Measurements from ENCODE around the gene KLK6.

Gene KLK6

DNA sequence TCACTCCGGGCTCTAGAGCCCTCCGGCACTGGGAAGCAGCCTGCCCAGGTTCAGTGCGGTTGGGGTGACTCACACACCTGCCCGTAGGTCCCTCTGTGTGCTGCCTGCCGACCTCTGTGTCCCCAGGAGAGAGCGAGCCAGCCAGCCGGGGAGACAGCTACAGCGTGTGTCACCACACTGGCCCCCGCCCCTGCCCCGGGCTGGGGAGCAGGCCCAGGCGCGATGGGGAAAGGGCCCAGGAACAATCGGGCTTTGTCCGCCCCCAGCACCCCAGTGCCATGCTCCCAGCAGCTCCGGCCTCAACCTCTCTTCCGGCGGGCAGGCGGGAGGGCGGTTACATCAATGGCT, at the start of gene KLK6:
TSS of gene KLK6 (minus strand) at position 179 of the 348 bp plus-strand sequence. CDS start 1,487 bp downstream, outside the sequence.
- POLR2A ChIA-PET (ENCODE audit: low non-redundant PET), result no interaction called here
- DNase-seq (ENCODE audit: low spot score), result peak; percentile 59
- TF ChIP-seq, protein P1, sequence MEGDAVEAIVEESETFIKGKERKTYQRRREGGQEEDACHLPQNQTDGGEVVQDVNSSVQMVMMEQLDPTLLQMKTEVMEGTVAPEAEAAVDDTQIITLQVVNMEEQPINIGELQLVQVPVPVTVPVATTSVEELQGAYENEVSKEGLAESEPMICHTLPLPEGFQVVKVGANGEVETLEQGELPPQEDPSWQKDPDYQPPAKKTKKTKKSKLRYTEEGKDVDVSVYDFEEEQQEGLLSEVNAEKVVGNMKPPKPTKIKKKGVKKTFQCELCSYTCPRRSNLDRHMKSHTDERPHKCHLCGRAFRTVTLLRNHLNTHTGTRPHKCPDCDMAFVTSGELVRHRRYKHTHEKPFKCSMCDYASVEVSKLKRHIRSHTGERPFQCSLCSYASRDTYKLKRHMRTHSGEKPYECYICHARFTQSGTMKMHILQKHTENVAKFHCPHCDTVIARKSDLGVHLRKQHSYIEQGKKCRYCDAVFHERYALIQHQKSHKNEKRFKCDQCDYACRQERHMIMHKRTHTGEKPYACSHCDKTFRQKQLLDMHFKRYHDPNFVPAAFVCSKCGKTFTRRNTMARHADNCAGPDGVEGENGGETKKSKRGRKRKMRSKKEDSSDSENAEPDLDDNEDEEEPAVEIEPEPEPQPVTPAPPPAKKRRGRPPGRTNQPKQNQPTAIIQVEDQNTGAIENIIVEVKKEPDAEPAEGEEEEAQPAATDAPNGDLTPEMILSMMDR (conservative IDR thresholded peaks at IDR 0.05; ENCODE audit: low read depth), result no peak
- no peak within 1 kb of the TSS for H3K27ac ChIP-seq
- CTCF ChIA-PET, result no interaction called here

DNA sequence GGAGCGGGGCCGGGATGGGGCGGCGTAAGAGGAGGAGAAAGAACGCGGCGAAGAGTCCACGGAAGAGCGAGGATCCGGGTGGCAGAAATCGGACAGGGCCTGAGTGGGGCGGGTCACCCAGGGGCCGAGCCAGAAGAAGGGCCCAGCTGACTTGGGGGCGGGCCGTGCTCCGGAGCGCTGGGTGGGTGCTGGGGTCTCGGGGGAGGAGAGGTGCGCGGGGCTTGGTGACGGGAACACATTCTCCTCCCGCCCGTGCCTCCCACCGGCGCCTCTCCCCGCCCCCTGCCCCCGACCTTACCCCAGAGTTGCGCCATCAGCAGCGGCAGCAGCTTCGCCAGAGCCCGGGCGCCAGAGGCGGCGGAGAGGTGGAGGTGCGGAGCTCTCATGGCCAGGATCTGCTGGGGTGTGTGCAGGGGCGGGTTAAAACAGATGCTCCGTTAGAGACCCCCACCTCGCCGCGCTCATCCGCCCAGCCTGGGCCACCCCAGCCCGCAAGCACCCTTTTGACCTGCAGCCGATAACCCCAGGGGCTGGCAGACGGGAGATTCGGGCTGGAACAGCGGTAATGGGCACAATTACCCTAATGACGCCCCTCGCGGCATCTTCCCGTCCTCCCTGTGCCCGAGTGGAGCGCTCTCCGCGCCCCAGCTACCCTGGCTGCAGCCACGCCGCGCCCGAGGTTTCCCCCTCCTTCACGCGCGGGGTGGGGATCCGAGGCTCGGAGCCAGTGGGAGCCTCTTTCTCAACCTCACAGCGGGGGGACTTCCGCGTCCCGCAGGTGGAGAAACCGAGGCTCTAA, 49.6 kb upstream of the KLK6 start:
- TF ChIP-seq, protein P1 (conservative IDR thresholded peaks at IDR 0.05; ENCODE audit: low read depth), result no peak
- POLR2A ChIA-PET (ENCODE audit: low non-redundant PET), result interaction anchor here (0.7 kb wide), 2 partner anchors 24 to 78 kb away, joined by 4 read pairs; no protein-coding TSS in a partner anchor
- CTCF ChIA-PET, result interaction anchor here (0.6 to 5.9 kb wide), 5 partner anchors 76 to 226 kb away, joined by 3 to 64 read pairs (median 5); no protein-coding TSS in a partner anchor
- DNase-seq (ENCODE audit: low spot score), result peak; percentile 42
- H3K27ac ChIP-seq, result no peak overlapping the region

DNA sequence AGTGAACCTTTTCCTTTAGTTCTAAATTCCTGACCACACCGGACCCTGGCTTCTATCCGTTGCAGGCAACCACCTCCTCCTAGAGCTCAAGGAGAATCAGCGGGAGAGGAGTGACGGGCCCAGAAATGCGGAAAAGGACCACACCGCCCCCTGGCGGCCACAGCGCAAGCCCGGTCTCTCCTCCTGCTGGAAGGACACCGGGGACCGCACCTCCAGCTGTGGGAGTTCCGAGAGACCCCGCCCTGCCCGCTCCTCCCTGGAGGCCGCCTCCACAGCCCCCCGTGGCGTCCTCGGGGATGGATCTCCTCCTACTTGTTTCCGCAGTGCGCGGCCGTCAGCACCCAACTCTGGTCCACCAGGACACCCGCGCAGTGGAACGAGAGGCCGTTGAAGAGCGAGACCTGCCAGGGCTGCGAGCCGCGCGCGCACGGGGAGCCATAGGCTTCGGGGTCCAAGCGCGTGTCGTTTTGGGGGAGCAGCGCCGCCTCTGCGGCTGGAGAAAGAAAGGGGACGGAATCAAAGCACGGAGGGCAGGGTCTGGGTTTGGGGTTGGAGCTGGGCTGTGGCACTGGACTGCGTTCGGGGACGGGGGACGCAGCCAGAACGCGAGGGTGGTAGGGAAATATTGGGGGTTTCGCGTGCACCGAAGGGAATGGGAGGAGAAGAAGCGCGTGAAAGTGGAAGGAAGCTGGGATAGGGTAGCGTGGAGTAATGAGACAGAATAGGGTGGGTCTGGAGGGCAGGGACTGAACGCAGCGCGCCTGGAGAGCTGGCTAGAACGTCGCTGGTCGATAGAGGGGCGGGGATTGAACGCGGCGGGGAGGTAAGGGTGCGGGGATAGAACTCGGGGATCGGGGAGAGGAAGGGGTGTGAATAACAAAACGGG, 47.6 kb upstream of the KLK6 start:
- CTCF ChIA-PET, result interaction anchor here (0.6 to 5.9 kb wide), 29 partner anchors 9 to 1202 kb away, joined by 3 to 64 read pairs (median 4); partner anchors contain the start of genes ACP4, KLK11 and KLK8
- TF ChIP-seq, protein P1 (conservative IDR thresholded peaks at IDR 0.05; ENCODE audit: low read depth), result peak; percentile 82
- no peak overlapping the region for H3K27ac ChIP-seq
- POLR2A ChIA-PET (ENCODE audit: low non-redundant PET), result interaction anchor here (0.9 to 1.0 kb wide), 2 partner anchors 16 to 84 kb away, joined by 3 read pairs; partner anchors contain the start of gene KLK8
- DNase-seq (ENCODE audit: low spot score), result peak; percentile 90

DNA sequence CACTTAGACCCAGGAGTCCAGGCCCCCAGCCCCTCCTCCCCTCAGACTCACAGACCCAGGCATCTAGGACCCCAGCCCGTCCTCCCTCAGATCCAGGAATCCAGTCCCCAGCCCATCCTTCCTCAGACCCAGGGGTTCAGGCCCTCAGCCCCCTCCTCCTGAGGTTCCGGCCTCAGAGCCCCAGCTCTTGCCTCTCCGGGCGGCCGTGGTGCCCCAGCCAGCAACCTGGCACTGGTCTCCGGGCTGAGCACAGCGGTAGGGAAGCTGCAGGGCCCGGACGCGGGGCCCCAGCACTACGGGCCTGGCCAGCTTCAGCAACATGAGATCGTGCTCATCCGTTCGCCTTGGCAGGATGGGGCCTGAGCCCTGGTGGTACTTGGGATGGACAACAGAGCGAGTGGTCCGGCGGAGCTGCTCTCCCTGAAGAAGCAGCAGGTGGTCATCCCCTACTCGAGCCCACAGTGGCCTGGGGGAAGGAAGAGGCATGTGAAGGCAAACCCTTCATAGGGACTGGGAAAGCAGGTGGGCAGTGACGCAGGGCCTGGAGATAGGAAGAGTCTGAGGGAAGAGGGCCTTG, 46.4 kb upstream of the KLK6 start:
- no peak overlapping the region for H3K27ac ChIP-seq
- no peak for DNase-seq (ENCODE audit: low spot score)
- ChIA-PET POLR2A (ENCODE audit: low non-redundant PET) (interaction anchor here (1.0 kb wide), 1 partner anchor 82 kb away, joined by 3 read pairs; no protein-coding TSS in a partner anchor), CTCF (interaction anchor here (0.6 to 2.5 kb wide), 5 partner anchors 14 to 153 kb away, joined by 3 to 20 read pairs (median 7); partner anchors contain the start of gene KLK8)
- TF ChIP-seq, protein P1 (conservative IDR thresholded peaks at IDR 0.05; ENCODE audit: low read depth), result no peak

DNA sequence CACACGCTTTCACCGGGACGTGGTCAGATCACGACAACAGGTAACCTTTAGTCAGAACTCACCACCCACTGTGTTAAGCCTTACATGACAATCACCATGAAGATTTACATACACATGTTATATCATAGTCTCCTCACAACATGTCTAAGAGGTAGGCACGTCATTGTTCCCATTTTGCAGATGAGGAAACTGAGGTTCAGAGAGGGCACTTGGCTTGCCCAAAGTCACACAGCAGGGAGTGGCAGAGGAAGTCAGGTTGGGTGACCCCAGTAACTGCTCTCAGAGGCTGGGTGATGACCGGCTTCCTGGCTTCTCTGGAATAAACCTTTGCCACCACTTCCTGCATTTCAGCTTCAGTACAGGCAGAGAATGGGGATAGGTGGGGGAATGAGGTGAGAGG, 44.9 kb upstream of the KLK6 start:
- H3K27ac ChIP-seq, result no peak overlapping the region
- POLR2A ChIA-PET (ENCODE audit: low non-redundant PET), result no interaction called here
- TF ChIP-seq, protein P1 (conservative IDR thresholded peaks at IDR 0.05; ENCODE audit: low read depth), result no peak
- DNase-seq (ENCODE audit: low spot score), result no peak
- CTCF ChIA-PET, result no interaction called here

Measured in RWPE1 (cell line).